ENCODE measurements around the gene FLNC. TPM values are rescaled to one million over a fixed set of nuclear protein-coding genes. Genes with fewer than 3 reads are reported as not detected.
A peak's percentile ranks its signal among the peaks of the same experiment; 100 is the strongest.

The FLNC gene
- total RNA-seq, 4 donors from 2014 or later: 21.3 to 234 (median 57.9) TPM

DNA sequence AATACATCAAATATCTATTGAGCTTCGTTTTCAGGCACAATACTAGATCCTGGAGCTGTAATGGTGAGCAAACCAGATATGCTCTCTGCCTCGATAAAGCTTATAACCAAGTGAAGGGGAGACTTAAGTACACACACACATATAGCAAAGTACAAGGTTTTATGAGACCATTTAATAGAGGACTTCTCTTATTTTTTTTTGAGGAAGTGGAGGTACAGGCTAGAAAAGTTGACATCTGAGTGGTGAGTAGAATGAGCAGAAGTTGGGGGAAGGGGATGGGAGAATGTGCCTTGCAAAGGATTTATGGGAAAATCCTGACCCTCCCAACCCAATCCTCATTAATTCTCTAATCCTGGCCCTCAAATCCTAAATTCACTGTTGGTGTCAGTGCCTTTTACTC is 30.8 kb upstream of the FLNC start:
- H3K27me3 ChIP-seq: no peaks in the 10 kb centered on the region
- H3K4me1 ChIP-seq: peaks cover 0 to 9% (median 2%) of the 10 kb centered on the region in 4 donors
- TF ChIP-seq POLR2A (IDR thresholded peaks at IDR 0.05) (no peak), EP300 (IDR thresholded peaks at IDR 0.05; ENCODE audit: low read depth) (no peak), POLR2AphosphoS5 (IDR thresholded peaks at IDR 0.05) (no peak)
- TF ChIP-seq, protein P1, sequence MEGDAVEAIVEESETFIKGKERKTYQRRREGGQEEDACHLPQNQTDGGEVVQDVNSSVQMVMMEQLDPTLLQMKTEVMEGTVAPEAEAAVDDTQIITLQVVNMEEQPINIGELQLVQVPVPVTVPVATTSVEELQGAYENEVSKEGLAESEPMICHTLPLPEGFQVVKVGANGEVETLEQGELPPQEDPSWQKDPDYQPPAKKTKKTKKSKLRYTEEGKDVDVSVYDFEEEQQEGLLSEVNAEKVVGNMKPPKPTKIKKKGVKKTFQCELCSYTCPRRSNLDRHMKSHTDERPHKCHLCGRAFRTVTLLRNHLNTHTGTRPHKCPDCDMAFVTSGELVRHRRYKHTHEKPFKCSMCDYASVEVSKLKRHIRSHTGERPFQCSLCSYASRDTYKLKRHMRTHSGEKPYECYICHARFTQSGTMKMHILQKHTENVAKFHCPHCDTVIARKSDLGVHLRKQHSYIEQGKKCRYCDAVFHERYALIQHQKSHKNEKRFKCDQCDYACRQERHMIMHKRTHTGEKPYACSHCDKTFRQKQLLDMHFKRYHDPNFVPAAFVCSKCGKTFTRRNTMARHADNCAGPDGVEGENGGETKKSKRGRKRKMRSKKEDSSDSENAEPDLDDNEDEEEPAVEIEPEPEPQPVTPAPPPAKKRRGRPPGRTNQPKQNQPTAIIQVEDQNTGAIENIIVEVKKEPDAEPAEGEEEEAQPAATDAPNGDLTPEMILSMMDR (IDR thresholded peaks at IDR 0.05): no peak
- H3K36me3 ChIP-seq: no peaks in the 10 kb centered on the region
- H3K9me3 ChIP-seq: no peaks in the 10 kb centered on the region
- DNase-seq: no peak
- no peak overlapping the region for H3K27ac ChIP-seq
- in situ Hi-C loops (cut with MboI; ENCODE audit: low pct_ligation_motif_present in 1 of 4, low pct_unique_long_range_greater_than_20kb in 1 of 4, low sequenced_read_pairs in 3 of 4): no loop called here
- intact Hi-C loops (cut with DNase I; ENCODE audit: low total_unique reads): no loop called here
- H3K4me3 ChIP-seq: no peak overlapping the region
- WGBS, 2 donors (ENCODE audit: low coverage in 1 of 2): 90 to 92% methylated on average over 2 of the region's 2 CpGs

DNA sequence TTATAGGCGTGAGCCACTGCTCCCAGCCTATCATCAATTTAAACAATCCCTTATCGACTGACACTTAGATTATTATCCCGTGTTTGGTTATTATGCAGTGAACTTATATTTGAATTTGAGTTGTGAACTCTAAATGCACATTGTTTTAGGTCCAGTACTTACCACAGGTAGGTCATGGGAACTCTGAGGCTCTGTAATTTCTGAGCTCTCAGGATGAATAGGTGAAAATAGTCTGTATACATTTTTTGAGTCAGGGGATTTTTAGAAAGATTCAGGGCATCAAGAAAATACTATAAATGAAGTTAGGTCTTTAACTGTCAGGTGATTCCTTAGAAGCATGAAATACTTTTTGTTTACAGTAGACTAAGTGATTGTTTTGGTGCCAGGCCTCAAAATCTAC is 29.6 kb upstream of the FLNC start:
- in situ Hi-C loops (cut with MboI; ENCODE audit: low pct_ligation_motif_present in 1 of 4, low pct_unique_long_range_greater_than_20kb in 1 of 4, low sequenced_read_pairs in 3 of 4) (no loop called here), intact Hi-C loops (cut with DNase I; ENCODE audit: low total_unique reads) (no loop called here)
- Histone ChIP-seq H3K4me1 (peaks cover 0 to 9% (median 2%) of the 10 kb centered on the region in 4 donors), H3K4me3 (no peak overlapping the region), H3K9me3 (no peaks in the 10 kb centered on the region), H3K27ac (no peak overlapping the region), H3K36me3 (no peaks in the 10 kb centered on the region), H3K27me3 (no peaks in the 10 kb centered on the region)
- TF ChIP-seq, protein P1 (IDR thresholded peaks at IDR 0.05): no peak
- WGBS, 2 donors (ENCODE audit: low coverage in 1 of 2): 78 to 94% methylated on average over 3 of the region's 3 CpGs
- no peak for DNase-seq

DNA sequence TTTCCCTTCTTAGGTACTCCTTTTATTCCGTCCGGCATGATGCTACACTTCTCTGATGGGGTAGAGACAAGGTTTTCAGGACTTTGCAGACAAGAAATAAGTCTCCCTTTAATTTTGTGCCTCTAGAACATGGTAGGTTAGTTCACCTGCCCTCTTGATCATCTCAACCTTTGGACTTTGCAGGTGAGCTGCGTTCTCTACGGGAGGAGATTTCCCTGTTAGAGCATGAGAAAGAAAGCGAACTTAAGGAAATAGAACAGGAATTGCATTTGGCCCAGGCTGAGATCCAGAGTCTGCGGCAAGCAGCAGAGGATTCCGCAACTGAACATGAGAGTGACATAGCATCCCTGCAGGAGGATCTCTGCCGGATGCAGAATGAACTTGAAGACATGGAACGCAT is 29.2 kb upstream of the FLNC start:
- TF ChIP-seq, protein P1 (IDR thresholded peaks at IDR 0.05): no peak
- TF ChIP-seq POLR2AphosphoS5 (IDR thresholded peaks at IDR 0.05) (no peak), EP300 (IDR thresholded peaks at IDR 0.05; ENCODE audit: low read depth) (no peak), POLR2A (IDR thresholded peaks at IDR 0.05) (no peak)
- no peak overlapping the region for H3K4me3 ChIP-seq
- peak; percentile 19 for DNase-seq

DNA sequence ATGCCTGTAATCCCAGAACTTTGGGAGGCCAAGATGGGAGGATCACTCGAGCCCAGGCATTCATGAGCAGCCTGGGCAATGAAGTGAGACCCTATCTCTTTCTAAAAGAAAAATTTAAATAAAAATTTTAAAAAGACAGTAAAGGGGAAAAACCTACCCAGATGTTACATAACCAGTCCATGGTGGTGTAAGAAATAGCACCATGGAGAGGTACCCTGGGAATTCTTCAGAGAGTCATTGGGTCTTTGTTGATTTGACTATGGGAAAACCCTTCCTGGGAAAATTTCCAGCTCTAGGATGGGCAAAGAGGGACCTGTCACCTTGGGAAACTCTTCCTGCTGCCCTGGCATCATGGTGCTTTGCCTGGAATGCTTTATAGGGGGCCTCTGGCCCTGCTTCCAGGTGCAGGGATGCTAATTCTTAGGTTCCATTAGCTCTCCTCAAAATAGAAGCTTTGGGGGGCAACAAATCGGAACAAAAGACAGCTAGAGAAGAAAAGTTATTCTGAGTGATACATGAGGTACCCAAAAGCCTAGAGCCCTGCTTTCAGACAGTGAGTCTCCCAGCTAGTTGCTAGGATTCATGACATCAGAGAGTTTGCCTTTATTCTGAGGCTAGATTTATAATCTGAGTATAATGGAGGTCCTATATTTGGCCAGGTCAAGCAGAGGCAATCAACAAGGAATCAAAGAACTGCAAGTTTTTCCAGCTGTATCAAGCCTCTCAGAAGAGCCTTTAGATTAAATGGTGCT is 28.4 kb upstream of the FLNC start:
- no peaks in the 10 kb centered on the region for H3K36me3 ChIP-seq
- H3K27ac ChIP-seq: no peak overlapping the region
- H3K9me3 ChIP-seq: no peaks in the 10 kb centered on the region
- in situ Hi-C loops (cut with MboI; ENCODE audit: low pct_ligation_motif_present in 1 of 4, low pct_unique_long_range_greater_than_20kb in 1 of 4, low sequenced_read_pairs in 3 of 4) (no loop called here), intact Hi-C loops (cut with DNase I; ENCODE audit: low total_unique reads) (no loop called here)
- peaks cover 0 to 9% (median 2%) of the 10 kb centered on the region in 4 donors for H3K4me1 ChIP-seq
- TF ChIP-seq POLR2AphosphoS5 (IDR thresholded peaks at IDR 0.05) (no peak), EP300 (IDR thresholded peaks at IDR 0.05; ENCODE audit: low read depth) (no peak), POLR2A (IDR thresholded peaks at IDR 0.05) (no peak)
- TF ChIP-seq, protein P1 (IDR thresholded peaks at IDR 0.05): no peak
- no peaks in the 10 kb centered on the region for H3K27me3 ChIP-seq
- no peak for DNase-seq
- H3K4me3 ChIP-seq: no peak overlapping the region
- WGBS, 2 donors (ENCODE audit: low coverage in 1 of 2): 92% methylated on average over 2 of the region's 2 CpGs; no CpG with 5 or more reads in 1 of the 2 donors

More for the DNA sequence above, 29.2 kb upstream of the FLNC start:
- H3K4me1 ChIP-seq: peaks cover 0 to 9% (median 2%) of the 10 kb centered on the region in 4 donors
- 58 to 64% methylated on average over 7 to 9 of the region's 9 CpGs for WGBS, 2 donors (ENCODE audit: low coverage in 1 of 2)
- H3K27me3 ChIP-seq: no peaks in the 10 kb centered on the region
- no peaks in the 10 kb centered on the region for H3K9me3 ChIP-seq
- in situ Hi-C loops (cut with MboI; ENCODE audit: low pct_ligation_motif_present in 1 of 4, low pct_unique_long_range_greater_than_20kb in 1 of 4, low sequenced_read_pairs in 3 of 4) (no loop called here), intact Hi-C loops (cut with DNase I; ENCODE audit: low total_unique reads) (no loop called here)
- H3K36me3 ChIP-seq: no peaks in the 10 kb centered on the region
- H3K27ac ChIP-seq: no peak overlapping the region
